NCI-H2107 treated with DMSO at 0.1 percent for 48 hours (cell line): ENCODE results near the gene ASB18.

Source experiments
- DNase-seq: peaks from one replicate; lab custom pipeline; 2025; ENCODE audit not compliant: unreplicated experiment; lab: John Stamatoyannopoulos, UW

The ASB18 gene

GRCh38 chr2:236164201-236164924 is 99.8 kb downstream of the ASB18 start:
- no peak for DNase-seq

- DNase-seq: no peak
Measured at GRCh38 chr2:236163471-236164200, 100.6 kb downstream of the ASB18 start.

- DNase-seq: no peak
Measured at GRCh38 chr2:236162882-236163470, 101.2 kb downstream of the ASB18 start.

GRCh38 chr2:236162031-236162845 is 102.0 kb downstream of the ASB18 start:
- no peak for DNase-seq

GRCh38 chr2:236161531-236161930 is 102.7 kb downstream of the ASB18 start:
- no peak for DNase-seq

GRCh38 chr2:236161082-236161462 is 103.1 kb downstream of the ASB18 start:
- no peak for DNase-seq

GRCh38 chr2:236160366-236161081 is 103.7 kb downstream of the ASB18 start:
- DNase-seq: no peak

- DNase-seq: no peak
Measured at GRCh38 chr2:236159778-236160170, 104.4 kb downstream of the ASB18 start.

- DNase-seq: no peak
Measured at GRCh38 chr2:236158969-236159777, 105.0 kb downstream of the ASB18 start.

GRCh38 chr2:236157815-236158498 is 106.2 kb downstream of the ASB18 start:
- no peak for DNase-seq

- DNase-seq: no peak
Measured at GRCh38 chr2:236157366-236157765, 106.8 kb downstream of the ASB18 start.

GRCh38 chr2:236156860-236157194 is 107.4 kb downstream of the ASB18 start:
- no peak for DNase-seq

- no peak for DNase-seq
Measured at GRCh38 chr2:236156095-236156859, 107.9 kb downstream of the ASB18 start.

- DNase-seq: no peak
Measured at GRCh38 chr2:236155406-236155805, 108.8 kb downstream of the ASB18 start.

- no peak for DNase-seq
Measured at GRCh38 chr2:236146436-236146835, 117.8 kb downstream of the ASB18 start.

GRCh38 chr2:236143811-236144210 is 120.4 kb downstream of the ASB18 start:
- no peak for DNase-seq
